SKM-1 treated with dmso at 0.1 percent for 144 hours (cell line): ENCODE measurements around the gene FEM1A.
"Not testable (repeated sequence)": the region's sequence is repeated elsewhere in the genome, so short reads cannot be mapped to it uniquely, and the experiment has no call there.

Source experiments
- DNase-seq: peaks from one replicate; lab custom pipeline; 2025; ENCODE audit not compliant: unreplicated experiment; lab: John Stamatoyannopoulos, UW

FEM1A gene

GRCh38 chr19:4791183-4792018 lies at the start of gene FEM1A:
Gene FEM1A, plus strand, starts transcription at chr19:4791734. Its CDS starts 121 bp downstream, at chr19:4791855.
- peak; percentile 99 for DNase-seq

- no peak for DNase-seq
Observed at GRCh38 chr19:4742723-4743646, 48.5 kb upstream of the FEM1A start.

- DNase-seq = peak; percentile 5
Observed at GRCh38 chr19:4744451-4745174, 46.9 kb upstream of the FEM1A start.

- DNase-seq = not testable (repeated sequence)
Observed at GRCh38 chr19:4745175-4745574, 46.4 kb upstream of the FEM1A start.

GRCh38 chr19:4745986-4746385 lies 45.5 kb upstream of the FEM1A start:
- DNase-seq = no peak

- no peak for DNase-seq
Observed at GRCh38 chr19:4748185-4748584, 43.3 kb upstream of the FEM1A start.

- no peak for DNase-seq
Observed at GRCh38 chr19:4748589-4748988, 42.9 kb upstream of the FEM1A start.

- no peak for DNase-seq
Observed at GRCh38 chr19:4749870-4750590, 41.5 kb upstream of the FEM1A start.

GRCh38 chr19:4754248-4754647 lies 37.3 kb upstream of the FEM1A start:
- DNase-seq = peak; percentile 38

- no peak for DNase-seq
Observed at GRCh38 chr19:4755459-4755858, 36.1 kb upstream of the FEM1A start.

GRCh38 chr19:4758082-4758481 lies 33.5 kb upstream of the FEM1A start:
- no peak for DNase-seq

GRCh38 chr19:4758659-4759058 lies 32.9 kb upstream of the FEM1A start:
- DNase-seq = no peak

- DNase-seq = peak; percentile 59
Observed at GRCh38 chr19:4759388-4760284, 31.9 kb upstream of the FEM1A start.

- no peak for DNase-seq
Observed at GRCh38 chr19:4760285-4760650, 31.3 kb upstream of the FEM1A start.

- DNase-seq = no peak
Observed at GRCh38 chr19:4763021-4763420, 28.5 kb upstream of the FEM1A start.

- no peak for DNase-seq
Observed at GRCh38 chr19:4764393-4764660, 27.2 kb upstream of the FEM1A start.

- DNase-seq = no peak
Observed at GRCh38 chr19:4768934-4769777, 22.4 kb upstream of the FEM1A start.

- DNase-seq = no peak
Observed at GRCh38 chr19:4772566-4772965, 19.0 kb upstream of the FEM1A start.

GRCh38 chr19:4773047-4773640 lies 18.4 kb upstream of the FEM1A start:
- DNase-seq = no peak
